Dendritic cell treated with granulocyte-macrophage colony-stimulating factor and Interleukin-4, amounts not matched to agents 40 ng/mL and 50 ng/mL, for 4 days (primary cell): ENCODE measurements around the gene FOXN1.

ENCODE experiments used
- H3K27ac Mint-ChIP-seq: one replicate; pipeline ENCODE4 v1.8.0; 2022; ENCODE audit warnings: mild to moderate bottlenecking, mixed read lengths
- H3K27me3 Mint-ChIP-seq: one replicate; pipeline ENCODE4 v1.8.0; 2022; ENCODE audit warnings: mild to moderate bottlenecking, mixed read lengths
- H3K36me3 Mint-ChIP-seq: one replicate; pipeline ENCODE4 v1.8.0; 2022; ENCODE audit warnings: low read depth, mixed read lengths
- H3K4me1 Mint-ChIP-seq: one replicate; pipeline ENCODE4 v1.8.0; 2022; ENCODE audit warnings: low read depth, mixed read lengths
- H3K4me3 Mint-ChIP-seq: one replicate; pipeline ENCODE4 v1.8.0; 2022; ENCODE audit warnings: mild to moderate bottlenecking, moderate library complexity, mixed read lengths
- H3K9me3 Mint-ChIP-seq: one replicate; pipeline ENCODE4 v1.8.0; 2022; ENCODE audit warnings: mixed read lengths
- intact Hi-C: fragments of 100-400 bp; cut with micrococcal nuclease; formaldehyde crosslinking; loops from one replicate; pipeline ENCODE4 v1.15.0; 2022

The FOXN1 gene

GRCh38 chr17:28500712-28501379, 5.3 kb upstream of the FOXN1 start:
- no peak overlapping the region for H3K27ac Mint-ChIP-seq
- no peaks in the 10 kb centered on the region for H3K9me3 Mint-ChIP-seq
- H3K4me1 Mint-ChIP-seq, result peaks cover 15% of the 10 kb centered on the region
- intact Hi-C loops, result no loop called here
- H3K4me3 Mint-ChIP-seq, result no peak overlapping the region
- no peaks in the 10 kb centered on the region for H3K36me3 Mint-ChIP-seq
- peaks cover 27% of the 10 kb centered on the region for H3K27me3 Mint-ChIP-seq

GRCh38 chr17:28501421-28502284, 4.5 kb upstream of the FOXN1 start:
- H3K36me3 Mint-ChIP-seq, result no peaks in the 10 kb centered on the region
- no peaks in the 10 kb centered on the region for H3K9me3 Mint-ChIP-seq
- peaks cover 22% of the 10 kb centered on the region for H3K27me3 Mint-ChIP-seq
- no peak overlapping the region for H3K27ac Mint-ChIP-seq
- intact Hi-C loops, result no loop called here
- no peak overlapping the region for H3K4me3 Mint-ChIP-seq
- peaks cover 15% of the 10 kb centered on the region for H3K4me1 Mint-ChIP-seq

DNA sequence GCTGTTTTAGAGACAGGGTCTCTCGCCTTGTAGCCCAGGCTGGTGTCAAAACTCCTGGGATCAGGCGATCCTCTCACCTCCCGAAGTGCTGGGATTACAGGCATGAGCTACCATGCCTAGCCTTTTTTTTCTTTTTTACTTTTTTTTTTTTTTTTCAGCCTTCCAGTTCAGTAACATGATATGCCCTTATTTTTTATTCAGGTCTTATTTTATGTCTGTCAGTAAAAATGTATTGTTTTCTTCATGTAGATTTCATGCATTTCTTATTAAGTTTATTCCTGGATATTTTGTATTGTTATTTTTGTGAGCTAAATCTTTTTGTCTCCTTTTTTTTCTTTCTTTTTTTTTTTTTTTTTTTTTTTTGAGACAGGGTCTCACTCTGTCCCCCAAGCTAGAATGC, 2.7 kb upstream of the FOXN1 start:
- H3K4me1 Mint-ChIP-seq, result peaks cover 24% of the 10 kb centered on the region
- intact Hi-C loops, result no loop called here
- H3K36me3 Mint-ChIP-seq, result no peaks in the 10 kb centered on the region
- no peak overlapping the region for H3K27ac Mint-ChIP-seq
- H3K4me3 Mint-ChIP-seq, result no peak overlapping the region
- H3K27me3 Mint-ChIP-seq, result peaks cover 28% of the 10 kb centered on the region
- no peaks in the 10 kb centered on the region for H3K9me3 Mint-ChIP-seq

DNA sequence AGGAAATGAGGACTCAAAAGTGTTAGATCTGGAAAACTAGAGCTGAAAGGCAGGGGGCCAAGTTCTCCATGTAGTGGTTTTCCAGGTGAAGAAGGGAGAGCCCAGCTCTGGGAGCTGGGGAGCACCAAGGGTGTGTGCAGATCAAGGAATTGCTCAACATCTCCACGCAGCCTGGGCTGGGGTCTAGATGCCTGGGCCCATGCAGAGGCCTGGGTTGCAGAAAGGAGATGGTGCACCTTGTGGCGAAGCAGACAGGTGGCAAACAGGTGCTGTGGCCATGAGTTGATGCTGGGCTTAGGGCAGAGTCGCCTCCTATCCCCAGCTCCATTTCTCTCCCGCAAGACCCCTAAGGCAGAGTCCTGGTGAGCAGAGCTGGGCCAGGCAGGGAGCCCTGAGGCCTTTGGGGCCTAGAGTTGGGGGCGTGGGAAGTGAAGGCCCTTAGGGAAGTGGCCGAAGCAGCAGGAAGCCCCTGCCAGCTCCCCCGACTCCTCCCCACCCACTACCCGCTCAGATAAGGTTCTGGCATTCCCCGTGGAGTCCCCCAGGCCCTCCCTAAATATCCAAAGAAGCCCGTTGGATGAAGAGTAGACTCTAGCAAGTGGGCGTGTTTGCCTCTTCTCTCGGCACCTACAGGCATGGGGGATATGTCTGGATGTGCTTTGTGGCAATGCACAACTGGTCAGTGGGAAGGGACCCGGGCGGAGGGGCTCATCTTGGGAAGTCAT, 777 bp downstream of the FOXN1 start:
- H3K9me3 Mint-ChIP-seq, result no peaks in the 10 kb centered on the region
- H3K27me3 Mint-ChIP-seq, result peaks cover 27% of the 10 kb centered on the region
- no peak overlapping the region for H3K27ac Mint-ChIP-seq
- peaks cover 39% of the 10 kb centered on the region for H3K4me1 Mint-ChIP-seq
- H3K4me3 Mint-ChIP-seq, result no peak overlapping the region
- intact Hi-C loops, result no loop called here
- no peaks in the 10 kb centered on the region for H3K36me3 Mint-ChIP-seq

DNA sequence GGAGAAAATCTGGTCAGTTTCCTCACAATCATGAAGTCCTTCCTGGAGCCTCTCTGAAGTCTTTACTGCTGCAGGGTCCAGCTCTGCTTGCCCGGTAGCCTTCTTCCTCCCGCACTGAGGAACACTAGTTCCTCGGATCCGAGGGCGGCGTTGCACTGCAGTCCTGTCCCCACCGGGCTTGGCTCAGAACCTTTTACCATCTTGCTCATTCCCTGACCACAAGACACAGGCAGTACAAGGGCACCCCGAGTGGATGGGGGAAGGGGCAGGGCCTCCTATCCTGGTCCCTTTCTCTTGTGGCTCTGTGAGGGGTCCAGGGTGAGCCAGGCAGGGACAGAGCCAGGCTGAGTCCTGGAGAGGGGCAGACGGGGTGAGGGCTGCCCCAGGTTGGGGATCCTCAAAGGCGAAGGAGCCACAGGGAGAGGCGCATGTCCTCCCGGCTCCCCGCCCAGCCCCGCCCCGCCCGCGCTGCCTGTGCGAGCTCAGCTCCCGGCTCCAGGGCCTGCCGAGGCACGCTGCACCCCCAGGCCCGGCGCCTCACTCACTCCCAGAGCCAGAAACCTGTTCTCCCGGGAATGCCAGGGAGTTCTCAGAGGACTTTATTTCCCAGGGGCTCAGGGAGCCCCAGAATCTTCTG, 1.5 kb downstream of the FOXN1 start:
- intact Hi-C loops, result no loop called here
- peak overlapping the region; percentile 71 for H3K27ac Mint-ChIP-seq
- H3K9me3 Mint-ChIP-seq, result no peaks in the 10 kb centered on the region

DNA sequence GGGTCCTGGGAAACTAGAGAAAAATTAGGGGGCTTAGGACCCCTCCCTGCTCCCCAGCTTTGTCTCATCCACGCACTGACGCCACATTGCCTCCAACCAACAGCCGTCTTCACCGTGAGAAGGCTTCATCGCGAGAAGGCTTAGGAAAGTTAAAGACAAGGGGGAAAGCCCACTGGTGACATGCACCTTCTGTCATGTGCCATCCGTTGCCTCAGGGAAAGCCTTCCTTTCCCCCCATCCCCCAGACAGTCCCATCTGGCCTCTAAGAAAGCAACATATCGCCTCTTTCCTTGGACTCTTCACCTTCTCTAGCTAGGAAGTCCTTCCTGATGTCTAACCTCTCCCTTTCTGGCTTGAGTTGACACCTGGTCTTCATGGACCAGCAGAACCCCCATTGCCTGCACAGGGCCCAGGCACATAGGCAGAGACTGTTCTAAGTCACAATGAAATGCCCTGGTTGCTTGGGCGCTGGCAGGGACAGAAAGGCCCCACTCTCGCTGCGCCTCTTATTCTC, 2.1 kb downstream of the FOXN1 start:
- peaks cover 29% of the 10 kb centered on the region for H3K27me3 Mint-ChIP-seq
- H3K27ac Mint-ChIP-seq, result peak overlapping the region; percentile 71
- no peaks in the 10 kb centered on the region for H3K9me3 Mint-ChIP-seq
- no peak overlapping the region for H3K4me3 Mint-ChIP-seq
- no peaks in the 10 kb centered on the region for H3K36me3 Mint-ChIP-seq
- H3K4me1 Mint-ChIP-seq, result peaks cover 46% of the 10 kb centered on the region
- intact Hi-C loops, result no loop called here

More for the DNA sequence above, 1.5 kb downstream of the FOXN1 start:
- peaks cover 46% of the 10 kb centered on the region for H3K4me1 Mint-ChIP-seq
- peaks cover 28% of the 10 kb centered on the region for H3K27me3 Mint-ChIP-seq
- H3K36me3 Mint-ChIP-seq, result no peaks in the 10 kb centered on the region
- no peak overlapping the region for H3K4me3 Mint-ChIP-seq

DNA sequence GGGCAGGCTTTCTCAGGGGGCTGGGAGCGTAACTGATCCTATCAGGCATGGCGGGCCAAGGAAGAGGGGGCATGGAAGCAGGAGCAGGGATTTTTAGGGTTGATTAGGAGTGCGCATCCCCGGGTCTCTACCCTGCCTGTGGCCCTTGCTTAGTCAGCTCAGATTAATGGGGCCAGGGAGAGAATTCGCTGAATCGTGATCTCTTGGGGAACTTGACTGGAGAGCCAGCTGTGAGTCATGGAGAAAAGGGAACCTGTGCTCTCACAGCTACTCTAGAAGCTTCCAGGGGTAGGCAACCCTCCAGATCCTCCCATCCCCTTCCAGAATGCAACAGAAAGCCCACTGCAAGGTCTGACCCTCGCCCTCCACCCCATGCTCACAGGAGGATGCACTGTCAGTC, 3.6 kb downstream of the FOXN1 start:
- Mint-ChIP-seq H3K36me3 (no peaks in the 10 kb centered on the region), H3K4me3 (no peak overlapping the region), H3K27ac (peak overlapping the region; percentile 71), H3K27me3 (peaks cover 38% of the 10 kb centered on the region), H3K9me3 (no peaks in the 10 kb centered on the region), H3K4me1 (peaks cover 46% of the 10 kb centered on the region)
- intact Hi-C loops, result no loop called here

GRCh38 chr17:28511858-28512461, 5.8 kb downstream of the FOXN1 start:
- Mint-ChIP-seq H3K27me3 (peaks cover 36% of the 10 kb centered on the region), H3K4me3 (no peak overlapping the region), H3K36me3 (no peaks in the 10 kb centered on the region), H3K9me3 (no peaks in the 10 kb centered on the region), H3K4me1 (peaks cover 46% of the 10 kb centered on the region), H3K27ac (peak overlapping the region; percentile 16)
- intact Hi-C loops, result no loop called here

GRCh38 chr17:28513476-28513875, 7.3 kb downstream of the FOXN1 start:
- Mint-ChIP-seq H3K9me3 (no peaks in the 10 kb centered on the region), H3K4me3 (no peak overlapping the region), H3K36me3 (no peaks in the 10 kb centered on the region), H3K27ac (peak overlapping the region; percentile 4), H3K4me1 (peaks cover 42% of the 10 kb centered on the region), H3K27me3 (peaks cover 32% of the 10 kb centered on the region)
- intact Hi-C loops, result no loop called here

GRCh38 chr17:28514561-28515002, 8.4 kb downstream of the FOXN1 start:
- Mint-ChIP-seq H3K36me3 (no peaks in the 10 kb centered on the region), H3K4me1 (peaks cover 42% of the 10 kb centered on the region), H3K27me3 (peaks cover 35% of the 10 kb centered on the region), H3K9me3 (no peaks in the 10 kb centered on the region), H3K4me3 (no peak overlapping the region), H3K27ac (no peak overlapping the region)
- intact Hi-C loops, result no loop called here

DNA sequence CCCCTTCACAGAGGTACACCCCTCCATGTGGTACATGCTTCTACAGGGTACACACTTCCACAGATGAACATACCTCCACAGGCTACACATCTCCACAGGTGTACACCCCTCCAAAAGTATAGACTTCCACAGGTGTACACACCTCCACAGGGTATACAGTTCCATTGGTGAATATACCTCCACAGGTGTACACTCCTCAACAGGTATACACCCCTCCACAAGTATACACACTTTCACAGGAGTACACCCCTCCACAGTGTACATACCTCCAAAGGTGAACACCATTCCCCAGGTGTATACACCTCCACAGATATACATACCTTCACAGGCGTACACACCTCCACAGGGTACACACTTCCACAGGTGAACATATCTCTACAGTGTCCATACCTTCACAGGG, 9.4 kb downstream of the FOXN1 start:
- Mint-ChIP-seq H3K4me3 (no peak overlapping the region), H3K4me1 (peaks cover 34% of the 10 kb centered on the region), H3K9me3 (no peaks in the 10 kb centered on the region), H3K27ac (no peak overlapping the region), H3K36me3 (no peaks in the 10 kb centered on the region), H3K27me3 (peaks cover 36% of the 10 kb centered on the region)
- intact Hi-C loops, result no loop called here

GRCh38 chr17:28518132-28518531, 12.0 kb downstream of the FOXN1 start:
- no peak overlapping the region for H3K4me3 Mint-ChIP-seq
- peaks cover 35% of the 10 kb centered on the region for H3K27me3 Mint-ChIP-seq
- peaks cover 18% of the 10 kb centered on the region for H3K4me1 Mint-ChIP-seq
- peak overlapping the region; percentile 43 for H3K27ac Mint-ChIP-seq
- no peaks in the 10 kb centered on the region for H3K9me3 Mint-ChIP-seq
- intact Hi-C loops, result no loop called here
- H3K36me3 Mint-ChIP-seq, result no peaks in the 10 kb centered on the region

DNA sequence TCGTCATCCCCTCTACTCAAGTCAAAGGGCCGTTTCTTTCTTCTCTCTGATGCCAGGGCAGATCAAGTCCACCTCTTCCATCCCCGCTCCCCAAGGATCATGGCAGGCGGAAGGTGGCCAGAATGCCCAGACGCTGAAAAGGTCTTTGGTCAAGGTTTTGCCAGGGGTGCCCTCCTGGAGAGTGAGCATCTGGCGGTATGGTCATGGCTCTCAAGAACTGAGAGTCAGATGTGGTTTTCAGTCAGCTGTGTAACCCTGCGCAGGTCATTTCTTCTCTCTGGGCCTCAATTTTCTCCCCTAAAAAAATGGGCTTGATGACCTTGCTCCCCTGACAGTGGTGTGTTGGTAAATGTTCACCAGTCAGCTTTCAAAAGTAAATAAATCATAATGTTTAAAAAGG, 12.4 kb downstream of the FOXN1 start:
- intact Hi-C loops, result no loop called here
- Mint-ChIP-seq H3K27me3 (peaks cover 32% of the 10 kb centered on the region), H3K27ac (peak overlapping the region; percentile 43), H3K36me3 (no peaks in the 10 kb centered on the region), H3K4me3 (no peak overlapping the region), H3K4me1 (peaks cover 18% of the 10 kb centered on the region), H3K9me3 (no peaks in the 10 kb centered on the region)
